IMR-90 (cell line): ENCODE results near the gene NDUFA3.

Experiments
- BHLHE40 ChIP-seq: fragments of 150-350 bp; IDR thresholded peaks from 2 replicates; pipeline ENCODE4 v1.6.1; 2016; ENCODE audit warnings: mild to moderate bottlenecking, low read depth, low read length
- CTCF ChIP-seq: conservative IDR thresholded peaks from 2 replicates; pipeline ENCODE4 v1.5.1; 2012; ENCODE audit warnings: mild to moderate bottlenecking, low read depth, low read length, improper control_type of control experiment
- MAFK ChIP-seq: IDR thresholded peaks from 2 replicates; pipeline ENCODE4 v1.6.1; 2012; ENCODE audit warnings: low read depth, low read length, improper control_type of control experiment
- POLR2A ChIP-seq: IDR thresholded peaks from 2 replicates; pipeline ENCODE4 v1.6.1; 2012; ENCODE audit warnings: mild to moderate bottlenecking, low read depth, low read length
- RAD21 ChIP-seq: IDR thresholded peaks from 2 replicates; pipeline ENCODE4 v1.6.1; 2012; ENCODE audit warnings: low read length, improper control_type of control experiment
- RCOR1 ChIP-seq: IDR thresholded peaks from 2 replicates; pipeline ENCODE4 v1.6.1; 2012; ENCODE audit warnings: mild to moderate bottlenecking, low read length, improper control_type of control experiment; ENCODE audit not compliant: insufficient replicate concordance
- RFX5 ChIP-seq: IDR thresholded peaks from 2 replicates; pipeline ENCODE4 v1.8.0; 2012; ENCODE audit warnings: low read depth, mild to moderate bottlenecking, low read length, moderate library complexity
- TF ChIP-seq, protein P1 (sequence below): fragments of 150-350 bp; IDR thresholded peaks from 2 replicates; pipeline ENCODE4 v1.6.1; 2017; ENCODE audit warnings: mild to moderate bottlenecking, antibody characterized with exemption, low read length, low read depth

DNA sequence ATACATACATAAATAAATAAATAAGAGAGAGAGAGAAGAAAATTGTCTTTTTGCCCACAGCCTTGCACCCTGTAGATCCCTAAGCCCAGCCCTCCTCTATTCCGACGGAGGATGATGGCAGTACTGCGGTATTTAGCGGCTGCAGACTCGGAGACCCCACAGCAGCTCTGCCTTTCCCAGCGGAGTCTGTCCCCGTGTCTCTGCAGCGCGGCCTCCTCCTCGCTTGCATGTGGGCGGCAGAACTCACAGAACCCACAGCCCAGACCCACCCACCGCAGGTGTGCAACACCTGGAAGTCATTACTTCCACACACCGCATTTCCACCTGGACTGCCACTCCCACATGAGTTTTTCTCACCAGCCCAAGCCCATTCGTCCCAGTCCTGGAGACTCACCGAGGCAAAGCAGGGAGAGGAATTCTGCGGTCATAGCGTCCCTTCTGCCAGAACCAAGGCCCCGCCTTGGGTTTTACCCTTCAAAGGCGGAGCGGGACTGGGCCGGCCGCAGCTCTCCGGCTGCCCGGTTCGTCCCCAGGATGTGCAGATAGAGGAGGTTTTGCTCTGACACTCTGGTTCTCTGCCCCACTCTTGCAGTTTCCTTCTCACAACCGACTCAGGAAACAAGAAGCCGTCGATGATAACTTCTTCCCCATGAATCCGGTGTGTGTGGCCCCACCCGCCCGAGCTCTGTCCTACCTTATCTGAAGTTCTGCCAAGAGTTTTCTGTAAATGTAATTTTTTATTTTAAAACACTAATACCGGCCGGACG lies 39.1 kb upstream of the NDUFA3 start, which contains the start of gene VSTM1:
- TF ChIP-seq POLR2A (no peak), MAFK (no peak), RAD21 (no peak), BHLHE40 (no peak), RCOR1 (no peak), RFX5 (no peak), CTCF (no peak)
- TF ChIP-seq, protein P1, sequence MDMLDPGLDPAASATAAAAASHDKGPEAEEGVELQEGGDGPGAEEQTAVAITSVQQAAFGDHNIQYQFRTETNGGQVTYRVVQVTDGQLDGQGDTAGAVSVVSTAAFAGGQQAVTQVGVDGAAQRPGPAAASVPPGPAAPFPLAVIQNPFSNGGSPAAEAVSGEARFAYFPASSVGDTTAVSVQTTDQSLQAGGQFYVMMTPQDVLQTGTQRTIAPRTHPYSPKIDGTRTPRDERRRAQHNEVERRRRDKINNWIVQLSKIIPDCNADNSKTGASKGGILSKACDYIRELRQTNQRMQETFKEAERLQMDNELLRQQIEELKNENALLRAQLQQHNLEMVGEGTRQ, result no peak
